ENCODE results near the gene SMIM24. TPM values are rescaled to one million over a fixed set of nuclear protein-coding genes. Genes with fewer than 3 reads are reported as not detected.
A peak's percentile ranks its signal among the peaks of the same experiment; 100 is the strongest.

The SMIM24 gene
- total and polyA plus RNA-seq, 9 of the 15 experiments (the other 6 are each of a cell fraction or from before 2014, with no cell fraction given) = 0.45 to 12.3 (median 1.4) TPM; not detected in 1

- no peak for TF ChIP-seq RNF219 (CRISPR knock-in tag; IDR thresholded peaks at IDR 0.05)
- TF ChIP-seq ZFP36 (IDR thresholded peaks at IDR 0.05; ENCODE audit: low read depth, low read length, partially characterized antibody) = peak; percentile 41
- TF ChIP-seq CUX1 (CRISPR knock-in tag; IDR thresholded peaks at IDR 0.05) = no peak
- TF ChIP-seq HNRNPK (IDR thresholded peaks at IDR 0.05; ENCODE audit: low read depth, low read length, poor library complexity, severe bottlenecking) = no peak
- 0 out of 2 replicates have a peak, but pooled peaks have one; percentile 27 for TF ChIP-seq RBFOX2 (IDR thresholded peaks at IDR 0.05; ENCODE audit: low read depth, low read length)
- TF ChIP-seq MTA1 (IDR thresholded peaks at IDR 0.05; ENCODE audit: borderline replicate concordance) = no peak
- TF ChIP-seq ZNF717 (CRISPR knock-in tag; IDR thresholded peaks at IDR 0.05) = no peak
- peak; percentile 38 for TF ChIP-seq RBM25 (IDR thresholded peaks at IDR 0.05; ENCODE audit: low read depth, low read length, severe bottlenecking)
- TF ChIP-seq YBX1 (IDR thresholded peaks at IDR 0.05) = no peak
Measured at GRCh38 chr19:3496392-3497273, 16.3 kb upstream of the SMIM24 start (continued).
